Esophagus squamous epithelium (tissue), 5 donors: ENCODE data around the gene COBLL1. TPM values are rescaled to one million over a fixed set of nuclear protein-coding genes. Genes with fewer than 3 reads are reported as not detected.

Source experiments
- DNase-seq: peaks from one replicate; lab custom pipeline; 2025; lab: John Stamatoyannopoulos, UW
- H3K27ac ChIP-seq, 4 donors: fragments of 200-600 bp; sonication (generic); one replicate each; pipeline ENCODE4 v1.5.1; 2016 to 2019; ENCODE audit warnings: mild to moderate bottlenecking in 1 of 4
- H3K27me3 ChIP-seq, 4 donors: fragments of 200-600 bp; sonication (generic); 1 replicate in 3 of 4; 2 replicates in 1 of 4; pipeline versions ENCODE4 v1.5.1 to v1.6.0; 2017 to 2021; ENCODE audit warnings: antibody characterized with exemption in 1 of 4
- H3K36me3 ChIP-seq, 3 donors: fragments of 200-600 bp; sonication (generic); one replicate each; pipeline ENCODE4 v1.5.1; 2016 to 2019
- H3K4me1 ChIP-seq, 3 donors: fragments of 200-600 bp; sonication (generic); one replicate each; pipeline ENCODE4 v1.5.1; 2017 to 2019
- H3K4me3 ChIP-seq, 4 donors: fragments of 200-600 bp; sonication (generic); 1 replicate in 3 of 4; 2 replicates in 1 of 4; pipeline ENCODE4 v1.5.1; 2016 to 2019; ENCODE audit warnings: mild to moderate bottlenecking in 2 of 4, moderate library complexity in 1 of 4
- H3K9me3 ChIP-seq, 3 donors: fragments of 200-600 bp; sonication (generic); one replicate each; pipeline ENCODE4 v1.5.1; 2016 to 2019
- CTCF ChIP-seq, 6 experiments: fragments of 450-650 bp in 4 of 6; fragments of 200-600 bp in 2 of 6; sonication (generic) in 2 of 6; IDR thresholded peaks; one replicate each; pipeline ENCODE4 v1.5.1; 2016 to 2019; ENCODE audit warnings: antibody characterized with exemption in 6 of 6, mild to moderate bottlenecking in 4 of 6, moderate library complexity in 4 of 6
- POLR2A ChIP-seq, 4 donors: fragments of 450-650 bp; IDR thresholded peaks; one replicate each; pipeline ENCODE4 v1.6.1; 2017; ENCODE audit warnings: antibody characterized with exemption in 4 of 4, mild to moderate bottlenecking in 4 of 4, moderate library complexity in 3 of 4
- WGBS, 2 donors: methylation state at CpG; one replicate each; pipeline ENCODE4 v1.1.5; 2018; 5-methylcytosine and 5-hydroxymethylcytosine counted together
- intact Hi-C: fragments of 100-400 bp; cut with DNase I; formaldehyde crosslinking; loops from one replicate; pipeline ENCODE4 v1.15.0; 2022
- total RNA-seq, 4 donors: library from RNA; depleted of rRNA; stranded (reverse); fragments of >200 nt; gene quantifications; one replicate each; pipeline ENCODE4 v1.1.0, GENCODE V29; 2016
- donor health status: DM: yes; HTN: yes; CAD: no.

The COBLL1 gene
- total RNA-seq, 4 donors from 2014 or later: 35.4 to 88.9 (median 71.4) TPM

GRCh38 chr2:164677271-164677670, 164.4 kb downstream of the COBLL1 start:
- no peak overlapping the region for H3K4me3 ChIP-seq
- H3K27me3 ChIP-seq: no peaks in the 10 kb centered on the region
- H3K36me3 ChIP-seq: peaks cover 0 to 47% (median 0%) of the 10 kb centered on the region in 3 donors
- DNase-seq: no peak
- H3K27ac ChIP-seq: no peak overlapping the region
- no peaks in the 10 kb centered on the region for H3K9me3 ChIP-seq
- H3K4me1 ChIP-seq: no peaks in the 10 kb centered on the region
- WGBS, 2 donors: 80 to 89% methylated on average over 1 of the region's 1 CpG
- intact Hi-C loops: no loop called here
- no peak for TF ChIP-seq CTCF (IDR thresholded peaks at IDR 0.05)
- no peak for TF ChIP-seq POLR2A (IDR thresholded peaks at IDR 0.05)

GRCh38 chr2:164675687-164676086, 165.9 kb downstream of the COBLL1 start:
- WGBS, 2 donors: 84 to 100% methylated on average over 2 of the region's 2 CpGs
- TF ChIP-seq CTCF (IDR thresholded peaks at IDR 0.05) (no peak), POLR2A (IDR thresholded peaks at IDR 0.05) (no peak)
- no peak for DNase-seq
- intact Hi-C loops: no loop called here
- H3K36me3 ChIP-seq: peaks cover 0 to 32% (median 0%) of the 10 kb centered on the region in 3 donors
- H3K27me3 ChIP-seq: no peaks in the 10 kb centered on the region
- no peak overlapping the region for H3K4me3 ChIP-seq
- no peaks in the 10 kb centered on the region for H3K9me3 ChIP-seq
- no peak overlapping the region for H3K27ac ChIP-seq
- no peaks in the 10 kb centered on the region for H3K4me1 ChIP-seq

- intact Hi-C loops: no loop called here
- Histone ChIP-seq H3K27me3 (no peaks in the 10 kb centered on the region), H3K4me3 (no peak overlapping the region), H3K36me3 (peaks cover 0 to 26% (median 0%) of the 10 kb centered on the region in 3 donors), H3K27ac (no peak overlapping the region), H3K4me1 (no peaks in the 10 kb centered on the region), H3K9me3 (no peaks in the 10 kb centered on the region)
- 59 to 81% methylated on average over 2 of the region's 2 CpGs for WGBS, 2 donors
- DNase-seq: no peak
- TF ChIP-seq POLR2A (IDR thresholded peaks at IDR 0.05) (no peak), CTCF (IDR thresholded peaks at IDR 0.05) (no peak)
Measured at GRCh38 chr2:164675027-164675426, 166.6 kb downstream of the COBLL1 start.

GRCh38 chr2:164671664-164672396, 169.8 kb downstream of the COBLL1 start:
- H3K27me3 ChIP-seq: no peaks in the 10 kb centered on the region
- H3K9me3 ChIP-seq: no peaks in the 10 kb centered on the region
- no peak overlapping the region for H3K4me3 ChIP-seq
- TF ChIP-seq CTCF (IDR thresholded peaks at IDR 0.05) (no peak), POLR2A (IDR thresholded peaks at IDR 0.05) (no peak)
- WGBS, 2 donors: 80 to 81% methylated on average over 4 of the region's 4 CpGs
- H3K27ac ChIP-seq: no peak overlapping the region
- intact Hi-C loops: no loop called here
- no peak for DNase-seq
- peaks cover 0 to 17% (median 0%) of the 10 kb centered on the region in 3 donors for H3K36me3 ChIP-seq
- no peaks in the 10 kb centered on the region for H3K4me1 ChIP-seq

GRCh38 chr2:164669291-164669690, 172.3 kb downstream of the COBLL1 start:
- no peaks in the 10 kb centered on the region for H3K4me1 ChIP-seq
- H3K27me3 ChIP-seq: no peaks in the 10 kb centered on the region
- H3K4me3 ChIP-seq: no peak overlapping the region
- H3K9me3 ChIP-seq: no peaks in the 10 kb centered on the region
- intact Hi-C loops: no loop called here
- TF ChIP-seq CTCF (IDR thresholded peaks at IDR 0.05) (no peak), POLR2A (IDR thresholded peaks at IDR 0.05) (no peak)
- no peak for DNase-seq
- H3K27ac ChIP-seq: no peak overlapping the region
- peaks cover 0 to 9% (median 0%) of the 10 kb centered on the region in 3 donors for H3K36me3 ChIP-seq
